Measurements from ENCODE around the gene GABRR3. TPM values are rescaled to one million over a fixed set of nuclear protein-coding genes. Genes with fewer than 3 reads are reported as not detected.

Gene GABRR3
- polyA plus RNA-seq, 3 donors = not detected

GRCh38 chr3:97974996-97975395 lies 60.1 kb downstream of the GABRR3 start:
- peaks cover 6% of the 10 kb centered on the region for H3K79me2 ChIP-seq (ENCODE audit: insufficient read depth, low read length)
- Mint-ChIP-seq H3K27ac (peak overlapping the region in 2 of 7 donors; percentile 5 to 74), H3K27me3 (ENCODE audit: low read depth in 3 of 3) (peaks cover 0 to 3% (median 0%) of the 10 kb centered on the region in 3 donors), H3K9me3 (peaks cover 0 to 2% (median 0%) of the 10 kb centered on the region in 7 donors), H3K4me3 (no peak overlapping the region), H3K4me1 (peaks cover 42% of the 10 kb centered on the region), H3K36me3 (no peaks in the 10 kb centered on the region)
- no peak overlapping the region for H3K4me2 ChIP-seq (replicated peaks; ENCODE audit: extremely low read depth, low read length, poor library complexity, severe bottlenecking)
- H3K36me3 ChIP-seq (replicated peaks in 1 of 2; ENCODE audit: control insufficient read depth in 1 of 2, insufficient read depth in 2 of 2, low read length in 2 of 2) = no peaks in the 10 kb centered on the region
- H2AFZ ChIP-seq (ENCODE audit: insufficient read depth, low read depth, low read length, poor library complexity, severe bottlenecking) = no peak overlapping the region
- TF ChIP-seq, protein P1, sequence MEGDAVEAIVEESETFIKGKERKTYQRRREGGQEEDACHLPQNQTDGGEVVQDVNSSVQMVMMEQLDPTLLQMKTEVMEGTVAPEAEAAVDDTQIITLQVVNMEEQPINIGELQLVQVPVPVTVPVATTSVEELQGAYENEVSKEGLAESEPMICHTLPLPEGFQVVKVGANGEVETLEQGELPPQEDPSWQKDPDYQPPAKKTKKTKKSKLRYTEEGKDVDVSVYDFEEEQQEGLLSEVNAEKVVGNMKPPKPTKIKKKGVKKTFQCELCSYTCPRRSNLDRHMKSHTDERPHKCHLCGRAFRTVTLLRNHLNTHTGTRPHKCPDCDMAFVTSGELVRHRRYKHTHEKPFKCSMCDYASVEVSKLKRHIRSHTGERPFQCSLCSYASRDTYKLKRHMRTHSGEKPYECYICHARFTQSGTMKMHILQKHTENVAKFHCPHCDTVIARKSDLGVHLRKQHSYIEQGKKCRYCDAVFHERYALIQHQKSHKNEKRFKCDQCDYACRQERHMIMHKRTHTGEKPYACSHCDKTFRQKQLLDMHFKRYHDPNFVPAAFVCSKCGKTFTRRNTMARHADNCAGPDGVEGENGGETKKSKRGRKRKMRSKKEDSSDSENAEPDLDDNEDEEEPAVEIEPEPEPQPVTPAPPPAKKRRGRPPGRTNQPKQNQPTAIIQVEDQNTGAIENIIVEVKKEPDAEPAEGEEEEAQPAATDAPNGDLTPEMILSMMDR (IDR thresholded peaks at IDR 0.05) = no peak
- H3K4me1 ChIP-seq (ENCODE audit: control insufficient read depth in 1 of 2, insufficient read depth in 2 of 2, low read length in 2 of 2) = peaks cover 33 to 34% of the 10 kb centered on the region in 2 donors
- no peak overlapping the region for H3K27ac ChIP-seq (ENCODE audit: low read depth in 1 of 2, low read length in 2 of 2)
- no peaks in the 10 kb centered on the region for H3K9me3 ChIP-seq (replicated peaks in 1 of 2; ENCODE audit: control insufficient read depth in 1 of 2, insufficient read depth in 1 of 2, low read length in 2 of 2)
- H3K9ac ChIP-seq (ENCODE audit: insufficient read depth, low read length, poor library complexity, severe bottlenecking) = no peak overlapping the region
- DNase-seq = no peak
- intact Hi-C loops (cut with micrococcal nuclease) = no loop called here
- no peaks in the 10 kb centered on the region for H4K20me1 ChIP-seq (ENCODE audit: insufficient read depth, low read length)
- 0% methylated on average over 2 of the region's 3 CpGs for WGBS (ENCODE audit: insufficient coverage)
- H3K27me3 ChIP-seq (ENCODE audit: control insufficient read depth in 2 of 2, insufficient read depth in 2 of 2, low read length in 2 of 2) = no peaks in the 10 kb centered on the region
- no peak overlapping the region for H3K4me3 ChIP-seq (replicated peaks in 1 of 3; ENCODE audit: low read depth in 2 of 3, low read length in 3 of 3)

DNA sequence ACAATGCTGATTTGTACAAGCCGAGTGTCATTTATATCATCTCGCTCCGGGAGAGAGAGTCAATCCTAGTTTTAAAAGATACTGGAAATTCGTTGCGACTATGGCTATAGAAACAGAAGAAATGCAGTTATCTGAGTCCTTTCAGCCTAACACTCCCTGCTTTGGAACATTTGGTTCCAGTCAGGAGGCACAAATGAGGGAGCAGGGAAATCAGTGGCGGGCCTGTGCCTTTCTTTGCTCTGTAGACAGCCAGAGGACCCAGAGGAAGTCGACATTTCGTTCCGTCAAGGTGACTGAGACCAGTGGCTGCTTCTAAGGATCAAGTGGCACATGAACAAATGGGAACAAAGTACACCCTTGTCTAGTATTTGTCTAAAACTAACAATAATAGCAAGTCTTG lies 62.1 kb downstream of the GABRR3 start:
- H3K9me3 ChIP-seq (replicated peaks in 1 of 2; ENCODE audit: control insufficient read depth in 1 of 2, insufficient read depth in 1 of 2, low read length in 2 of 2) = no peaks in the 10 kb centered on the region
- H3K9me3 Mint-ChIP-seq = peaks cover 0 to 2% (median 0%) of the 10 kb centered on the region in 7 donors
- H3K4me3 Mint-ChIP-seq = peak overlapping the region; percentile 21 to 58
- TF ChIP-seq, protein P1 (IDR thresholded peaks at IDR 0.05) = no peak
- no peak for DNase-seq
- peak overlapping the region in 1 of 3 experiments; percentile 75 for H3K4me3 ChIP-seq (replicated peaks in 1 of 3; ENCODE audit: low read depth in 2 of 3, low read length in 3 of 3)
- intact Hi-C loops (cut with micrococcal nuclease) = no loop called here
- no peaks in the 10 kb centered on the region for H3K36me3 ChIP-seq (replicated peaks in 1 of 2; ENCODE audit: control insufficient read depth in 1 of 2, insufficient read depth in 2 of 2, low read length in 2 of 2)
- peaks cover 33 to 34% of the 10 kb centered on the region in 2 donors for H3K4me1 ChIP-seq (ENCODE audit: control insufficient read depth in 1 of 2, insufficient read depth in 2 of 2, low read length in 2 of 2)
- H3K4me2 ChIP-seq (replicated peaks; ENCODE audit: extremely low read depth, low read length, poor library complexity, severe bottlenecking) = peak overlapping the region; percentile 78
- peak overlapping the region in 2 of 7 donors; percentile 68 to 74 for H3K27ac Mint-ChIP-seq
- WGBS (ENCODE audit: insufficient coverage) = 93% methylated on average over 6 of the region's 9 CpGs
- peaks cover 22% of the 10 kb centered on the region for H3K79me2 ChIP-seq (ENCODE audit: insufficient read depth, low read length)
- H3K27me3 Mint-ChIP-seq (ENCODE audit: low read depth in 3 of 3) = peaks cover 0 to 3% (median 0%) of the 10 kb centered on the region in 3 donors
- H3K27me3 ChIP-seq (ENCODE audit: control insufficient read depth in 2 of 2, insufficient read depth in 2 of 2, low read length in 2 of 2) = no peaks in the 10 kb centered on the region
- peak overlapping the region; percentile 74 for H2AFZ ChIP-seq (ENCODE audit: insufficient read depth, low read depth, low read length, poor library complexity, severe bottlenecking)
- H3K27ac ChIP-seq (ENCODE audit: low read depth in 1 of 2, low read length in 2 of 2) = no peak overlapping the region
- H3K4me1 Mint-ChIP-seq = peaks cover 47% of the 10 kb centered on the region
- H3K36me3 Mint-ChIP-seq = peaks cover 0 to 2% of the 10 kb centered on the region in 2 donors
- H4K20me1 ChIP-seq (ENCODE audit: insufficient read depth, low read length) = peaks cover 5% of the 10 kb centered on the region
- H3K9ac ChIP-seq (ENCODE audit: insufficient read depth, low read length, poor library complexity, severe bottlenecking) = no peak overlapping the region
